Stimulated activated CD8-positive, alpha-beta memory T cell treated with anti-CD3 and anti-CD28 coated beads, Interleukin-12 subunit alpha, Interleukin-12 subunit beta, amount 100 ng/mL, for 4 hours (primary cell): ENCODE data around the gene E2F8.

Experiments
- DNase-seq: peaks from one replicate; pipeline ENCODE4 v3.0.0-alpha.2; 2020; ENCODE audit warnings: low read depth

The E2F8 gene

GRCh38 chr11:19187114-19187832 lies 53.5 kb downstream of the E2F8 start:
- no peak for DNase-seq

GRCh38 chr11:19185516-19186052 lies 55.2 kb downstream of the E2F8 start:
- no peak for DNase-seq

GRCh38 chr11:19185036-19185435 lies 55.7 kb downstream of the E2F8 start:
- no peak for DNase-seq

DNA sequence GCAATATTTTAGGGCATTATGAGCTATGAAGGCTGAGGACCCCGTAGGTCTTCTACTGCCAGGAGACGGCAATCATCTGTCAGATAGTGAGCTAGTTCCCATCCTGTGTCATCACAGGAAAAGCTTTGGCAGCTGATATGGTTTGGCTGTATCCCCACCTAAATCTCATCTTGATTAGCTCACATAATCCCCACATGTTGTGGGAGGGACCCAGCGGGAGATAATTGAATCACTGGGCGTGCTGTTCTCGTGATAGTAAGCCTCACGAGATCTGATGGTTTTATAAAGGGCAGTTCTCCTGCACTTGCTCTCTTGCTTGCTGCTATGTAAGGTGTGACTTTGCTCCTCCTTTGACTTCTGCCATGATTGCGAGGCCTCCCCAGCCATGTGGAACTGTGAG lies 57.1 kb downstream of the E2F8 start:
- DNase-seq: no peak

DNA sequence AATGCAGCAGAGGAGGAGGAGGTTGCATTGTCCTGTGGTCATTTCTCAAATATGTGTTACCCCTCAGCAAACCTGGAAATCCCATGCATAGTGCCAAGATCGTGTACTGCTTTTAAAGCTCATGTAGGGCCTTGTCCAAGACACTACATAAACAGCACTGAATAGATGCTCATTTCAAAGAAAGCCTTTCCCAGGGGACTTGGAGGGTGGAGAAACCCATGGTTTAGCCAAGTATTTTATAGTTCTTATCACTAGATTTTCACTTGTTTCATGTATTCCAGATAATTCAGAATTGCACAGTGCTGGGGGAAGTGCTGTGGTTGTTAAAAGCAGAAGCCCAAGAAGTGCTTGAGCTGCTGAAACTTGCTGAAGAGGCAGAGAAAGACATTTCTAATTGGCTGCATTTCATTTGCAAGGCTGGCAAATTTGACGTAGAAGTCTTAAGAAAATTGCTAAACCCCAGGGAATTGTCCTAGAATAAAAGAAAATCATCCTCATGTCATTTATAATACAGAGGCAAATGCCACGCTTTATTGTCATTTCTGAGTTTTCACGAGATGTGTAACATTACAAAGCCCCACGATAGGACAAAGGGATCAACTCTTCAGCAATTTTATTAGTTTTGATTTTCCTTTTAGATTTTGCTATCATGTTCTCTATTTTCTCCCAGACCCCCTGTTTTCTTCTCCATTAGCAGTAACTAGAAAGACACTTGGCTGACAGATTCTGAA lies 59.0 kb downstream of the E2F8 start:
- no peak for DNase-seq

GRCh38 chr11:19176629-19177186 lies 64.0 kb downstream of the E2F8 start:
- no peak for DNase-seq
